LHCN-M2 (cell line): Measurements from ENCODE around the gene ADGRA1. TPM values are rescaled to one million over a fixed set of nuclear protein-coding genes. Genes with fewer than 3 reads are reported as not detected.
"Not testable (repeated sequence)": the region's sequence is repeated elsewhere in the genome, so short reads cannot be mapped to it uniquely, and the experiment has no call there.

Experiments
- DNase-seq: peaks from one replicate; pipeline ENCODE4 v3.0.0-alpha.2; 2012; ENCODE audit warnings: low read depth
- total RNA-seq: library from RNA; depleted of rRNA; stranded (reverse); fragments of >200 nt; gene quantifications from 2 replicates; pipeline ENCODE4 v1.2.3, GENCODE V29; 2014

The ADGRA1 gene
- total RNA-seq, 1 experiment from 2014 or later, result not detected

DNA sequence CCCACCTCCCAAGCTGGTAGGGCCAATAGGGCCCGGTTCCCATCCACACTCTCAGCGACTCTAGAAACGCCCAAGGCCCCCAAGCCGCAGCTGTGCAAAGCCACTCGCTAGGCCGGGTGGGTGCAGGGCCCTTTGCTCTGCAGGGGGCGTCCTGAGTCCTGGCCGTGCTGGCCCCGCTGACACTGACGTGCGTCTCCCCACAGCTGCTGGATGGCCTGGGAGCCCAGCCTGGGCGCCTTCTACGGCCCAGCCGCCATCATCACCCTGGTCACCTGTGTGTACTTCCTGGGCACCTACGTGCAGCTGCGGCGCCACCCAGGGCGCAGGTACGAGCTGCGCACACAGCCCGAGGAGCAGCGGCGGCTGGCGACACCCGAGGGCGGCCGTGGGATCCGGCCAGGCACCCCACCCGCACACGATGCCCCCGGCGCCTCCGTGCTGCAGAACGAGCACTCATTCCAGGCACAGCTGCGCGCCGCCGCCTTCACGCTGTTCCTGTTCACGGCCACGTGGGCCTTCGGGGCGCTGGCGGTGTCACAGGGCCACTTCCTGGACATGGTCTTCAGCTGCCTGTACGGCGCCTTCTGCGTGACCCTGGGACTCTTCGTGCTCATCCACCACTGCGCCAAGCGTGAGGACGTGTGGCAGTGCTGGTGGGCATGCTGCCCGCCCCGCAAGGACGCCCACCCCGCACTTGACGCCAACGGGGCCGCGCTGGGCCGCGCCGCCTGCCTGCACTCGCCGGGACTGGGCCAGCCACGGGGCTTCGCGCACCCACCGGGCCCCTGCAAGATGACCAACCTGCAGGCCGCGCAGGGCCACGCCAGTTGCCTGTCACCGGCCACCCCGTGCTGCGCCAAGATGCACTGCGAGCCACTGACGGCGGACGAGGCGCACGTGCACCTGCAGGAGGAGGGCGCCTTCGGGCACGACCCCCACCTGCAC, 40.7 kb downstream of the ADGRA1 start:
- no peak for DNase-seq

- no peak for DNase-seq
These were observed 41.5 kb downstream of the ADGRA1 start for GRCh38 chr10:133129071-133129858.

DNA sequence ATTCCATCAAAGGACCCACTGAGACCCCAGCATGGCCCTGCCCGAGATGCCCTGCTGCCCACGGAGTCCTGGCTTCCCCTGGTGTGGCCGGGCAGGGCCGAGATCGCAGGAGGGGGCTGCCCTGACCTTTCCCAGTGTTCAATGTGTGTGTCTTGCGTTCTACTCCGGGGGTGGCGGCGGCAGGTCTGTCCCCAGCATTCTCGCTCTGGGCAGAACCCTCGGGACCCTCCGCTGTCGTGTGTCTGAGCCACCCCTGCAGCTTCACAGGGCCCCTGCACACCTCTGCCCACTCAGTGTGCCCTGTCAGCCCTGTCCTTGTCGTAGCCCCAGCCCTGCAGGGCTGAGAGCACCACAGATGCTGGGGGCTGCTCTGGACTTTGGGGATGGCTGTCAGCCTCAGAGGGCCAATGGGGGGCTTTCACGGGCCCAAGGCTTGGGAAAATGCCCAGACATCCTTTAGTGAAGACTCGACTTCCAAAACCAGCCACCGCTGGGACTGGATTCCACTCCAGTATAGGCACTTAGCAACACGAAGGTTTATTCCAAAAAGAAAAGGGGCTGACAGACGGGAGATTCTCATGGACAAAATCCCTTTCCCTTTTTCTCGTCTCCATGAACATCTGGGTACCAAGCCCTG, 42.3 kb downstream of the ADGRA1 start:
- DNase-seq, result no peak

- no peak for DNase-seq
These were observed 42.9 kb downstream of the ADGRA1 start for GRCh38 chr10:133130602-133131001.

DNA sequence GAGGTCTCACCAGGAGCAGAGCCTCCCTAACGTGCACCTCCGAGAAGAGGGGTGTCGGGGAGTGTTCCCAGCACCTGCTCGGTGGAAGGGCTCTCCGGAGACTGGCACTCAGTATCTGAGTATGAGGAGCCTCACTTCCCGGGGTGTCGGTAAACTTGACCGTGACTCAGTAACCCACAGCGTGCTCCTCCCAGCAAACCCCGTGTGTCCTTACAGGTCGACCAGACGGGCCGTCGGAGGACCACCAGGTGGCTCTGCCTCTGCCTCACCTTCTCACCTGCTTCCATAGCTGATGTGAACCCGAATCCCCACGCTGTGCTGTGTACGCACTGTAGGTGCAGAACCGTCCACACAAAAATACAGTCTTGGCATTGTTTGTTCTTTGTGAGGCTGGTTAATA, 43.3 kb downstream of the ADGRA1 start:
- no peak for DNase-seq

GRCh38 chr10:133131734-133132472, 44.2 kb downstream of the ADGRA1 start:
- no peak for DNase-seq

DNA sequence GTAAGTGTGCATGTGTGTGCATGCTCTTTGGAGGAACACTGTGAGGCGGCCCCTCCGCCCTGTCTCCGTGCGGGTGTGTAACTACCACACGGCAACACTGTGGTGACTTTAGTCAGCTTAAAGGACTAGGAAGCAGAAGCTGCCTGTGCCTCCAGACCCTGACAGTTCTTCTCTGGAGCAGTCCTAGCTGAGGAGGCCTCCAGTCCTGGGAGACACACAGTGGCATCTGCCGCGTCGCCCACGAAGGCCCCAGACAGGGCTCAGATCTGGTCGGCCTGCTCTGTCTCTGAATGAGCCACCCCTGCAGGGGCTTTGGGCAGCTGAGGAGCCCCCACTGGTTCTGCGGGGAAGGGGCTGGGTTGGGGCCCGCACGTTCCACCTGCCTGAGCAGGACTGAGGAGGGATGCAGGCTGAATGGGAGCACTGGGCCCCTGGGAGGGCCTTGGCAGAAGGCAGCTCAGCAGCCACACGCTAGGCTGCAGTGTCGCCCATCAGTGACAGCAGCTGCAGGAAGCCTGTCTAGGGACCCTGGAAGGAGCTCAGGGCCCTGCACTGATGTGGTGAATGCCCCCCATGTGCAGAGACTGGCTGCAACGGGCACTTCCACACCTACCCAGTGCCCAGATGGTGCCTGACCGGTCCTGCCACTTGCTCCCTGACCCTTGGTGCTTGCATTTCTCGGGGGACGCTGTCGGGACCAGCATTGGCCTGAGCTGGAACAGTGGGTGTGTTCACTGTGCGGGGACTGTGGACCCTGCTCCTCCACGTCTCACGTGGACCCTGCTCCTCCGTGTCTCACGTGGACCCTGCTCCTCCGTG, 45.0 kb downstream of the ADGRA1 start:
- no peak for DNase-seq

DNA sequence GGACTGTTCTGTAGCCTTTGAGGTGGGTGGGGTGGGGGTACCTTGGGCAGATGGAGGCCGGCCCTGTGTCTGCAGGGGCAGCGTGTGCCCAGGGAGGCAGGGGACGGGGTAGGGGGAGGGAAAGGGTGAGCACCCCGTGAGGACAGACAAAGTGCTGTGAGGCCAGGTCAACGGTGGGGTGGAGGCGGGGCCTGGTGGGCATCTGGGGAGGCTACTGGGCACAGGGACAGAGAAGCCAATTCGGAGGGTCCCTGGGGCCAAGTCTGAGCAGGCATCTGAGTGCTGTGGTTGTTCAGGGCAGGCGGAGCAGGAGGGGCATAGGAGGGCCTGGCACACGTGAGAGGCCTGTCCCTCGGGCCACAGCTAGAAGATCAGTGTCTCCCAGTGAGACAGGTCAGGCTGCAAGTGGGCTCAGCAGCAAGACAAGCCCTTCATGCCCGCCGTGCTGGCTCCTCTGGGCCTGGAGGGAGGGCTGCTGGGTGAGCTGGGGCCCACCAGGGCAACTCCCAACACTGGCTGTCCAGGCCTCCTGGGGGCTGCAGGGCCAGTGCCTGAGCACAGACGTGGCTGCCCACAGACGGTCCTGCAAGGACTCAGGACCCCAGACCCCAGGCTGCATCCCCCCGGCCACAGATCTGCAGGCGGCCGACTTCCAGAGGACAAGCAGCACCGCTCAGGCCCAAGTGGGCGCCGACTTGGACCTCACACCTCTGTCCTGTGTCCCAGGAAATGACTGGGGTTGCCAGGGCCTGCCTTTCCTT, 45.9 kb downstream of the ADGRA1 start:
- no peak for DNase-seq

DNA sequence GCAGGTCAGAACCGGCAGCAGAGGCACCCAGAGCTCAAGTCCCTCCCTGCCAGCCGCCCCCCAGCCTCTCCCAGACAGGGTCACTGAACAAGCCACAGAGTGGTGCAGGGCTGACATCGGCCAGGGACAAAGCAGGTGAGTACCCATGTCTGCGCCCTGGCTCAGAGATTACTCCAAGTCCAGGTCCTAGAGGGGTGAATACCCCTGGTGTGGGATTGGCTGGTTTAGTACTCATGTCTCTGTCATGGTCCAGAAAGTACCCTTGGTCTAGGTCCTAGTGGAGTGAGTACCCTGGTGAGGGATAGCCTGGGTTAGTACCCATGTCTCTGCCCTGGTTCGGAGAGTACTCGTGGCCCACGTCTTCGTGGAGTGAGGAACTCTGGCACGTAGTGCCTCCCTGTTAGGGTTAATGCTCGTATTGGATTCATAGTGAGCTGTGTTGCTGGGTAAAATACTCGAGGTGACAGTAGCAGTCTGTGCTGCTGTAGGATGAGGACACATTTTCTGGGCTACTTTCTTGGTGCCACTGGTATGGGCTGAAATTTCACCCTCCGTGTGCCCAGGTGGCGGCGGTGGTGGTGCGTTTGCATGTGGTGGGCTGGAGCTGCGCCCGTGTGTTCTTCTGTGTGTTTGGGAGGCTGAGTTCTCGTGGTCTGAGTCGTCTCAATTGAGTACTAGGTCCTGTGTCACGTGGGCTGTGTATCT, 46.8 kb downstream of the ADGRA1 start:
- no peak for DNase-seq

DNA sequence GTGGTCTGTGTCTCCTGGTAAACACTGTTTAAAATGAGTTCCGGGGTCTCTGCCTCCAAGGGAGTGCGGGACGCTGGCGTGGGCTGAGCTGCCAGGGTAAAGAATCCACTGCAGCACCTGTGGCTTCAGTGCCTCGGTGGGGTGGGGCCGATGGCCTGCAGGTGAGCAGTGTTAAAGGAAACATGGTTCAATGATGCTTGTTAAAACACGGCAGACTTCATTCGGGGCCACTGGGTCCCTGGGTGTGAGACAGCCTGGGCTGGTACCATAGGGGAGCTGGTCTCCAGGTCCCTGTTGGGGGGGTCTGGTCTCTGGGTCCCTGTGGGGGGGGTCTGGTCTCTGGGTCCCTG, 47.4 kb downstream of the ADGRA1 start:
- DNase-seq, result no peak

DNA sequence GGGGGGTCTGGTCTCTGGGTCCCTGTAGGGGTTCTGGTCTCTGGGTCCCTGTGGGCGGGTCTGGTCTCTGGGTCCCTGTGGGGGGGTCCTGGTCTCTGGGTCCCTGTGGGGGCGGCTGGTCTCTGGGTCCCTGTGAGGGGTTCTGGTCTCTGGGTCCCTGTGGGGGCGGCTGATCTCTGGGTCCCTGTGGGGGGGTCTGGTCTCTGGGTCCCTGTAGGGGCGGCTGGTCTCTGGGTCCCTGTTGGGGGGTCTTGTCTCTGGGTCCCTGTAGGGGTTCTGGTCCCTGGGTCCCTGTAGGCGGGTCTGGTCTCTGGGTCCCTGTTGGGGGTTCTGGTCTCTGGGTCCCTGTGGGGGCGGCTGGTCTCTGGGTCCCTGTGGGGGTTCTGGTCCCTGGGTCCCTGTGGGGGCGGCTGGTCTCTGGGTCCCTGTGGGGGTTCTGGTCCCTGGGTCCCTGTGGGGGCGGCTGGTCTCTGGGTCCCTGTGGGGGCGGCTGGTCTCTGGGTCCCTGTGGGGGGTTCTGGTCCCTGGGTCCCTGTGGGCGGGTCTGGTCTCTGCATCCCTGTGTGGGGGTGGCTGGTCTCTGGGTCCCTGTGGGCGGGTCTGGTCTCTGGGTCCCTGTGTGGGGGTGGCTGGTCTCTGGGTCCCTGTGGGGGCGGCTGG, 49.9 kb downstream of the ADGRA1 start:
- not testable (repeated sequence) for DNase-seq

DNA sequence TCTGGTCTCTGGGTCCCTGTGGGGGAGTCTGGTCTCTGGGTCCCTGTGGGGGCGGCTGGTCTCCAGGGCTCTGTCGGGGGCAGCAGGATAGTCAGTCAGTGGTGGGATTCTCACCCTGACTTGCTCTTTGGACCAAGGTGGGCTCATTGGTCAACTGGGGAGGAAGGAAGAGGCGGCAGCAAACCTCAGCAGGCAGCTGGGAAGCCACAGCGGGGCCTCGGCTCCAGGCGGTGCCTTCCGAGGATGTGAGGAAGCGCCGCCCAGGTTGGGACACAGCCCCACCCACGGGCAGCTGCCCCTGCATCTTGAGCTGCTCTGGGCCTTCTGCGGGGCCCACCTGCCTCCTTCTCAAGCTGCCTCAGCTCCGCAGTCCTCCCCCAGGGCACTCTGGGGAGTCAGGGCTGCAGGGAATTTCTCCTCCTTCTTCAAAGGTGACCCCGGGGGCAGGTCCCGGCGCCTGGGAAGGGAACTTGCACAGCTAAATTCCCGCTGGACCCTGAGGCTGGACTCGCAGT, 51.9 kb downstream of the ADGRA1 start:
- no peak for DNase-seq

DNA sequence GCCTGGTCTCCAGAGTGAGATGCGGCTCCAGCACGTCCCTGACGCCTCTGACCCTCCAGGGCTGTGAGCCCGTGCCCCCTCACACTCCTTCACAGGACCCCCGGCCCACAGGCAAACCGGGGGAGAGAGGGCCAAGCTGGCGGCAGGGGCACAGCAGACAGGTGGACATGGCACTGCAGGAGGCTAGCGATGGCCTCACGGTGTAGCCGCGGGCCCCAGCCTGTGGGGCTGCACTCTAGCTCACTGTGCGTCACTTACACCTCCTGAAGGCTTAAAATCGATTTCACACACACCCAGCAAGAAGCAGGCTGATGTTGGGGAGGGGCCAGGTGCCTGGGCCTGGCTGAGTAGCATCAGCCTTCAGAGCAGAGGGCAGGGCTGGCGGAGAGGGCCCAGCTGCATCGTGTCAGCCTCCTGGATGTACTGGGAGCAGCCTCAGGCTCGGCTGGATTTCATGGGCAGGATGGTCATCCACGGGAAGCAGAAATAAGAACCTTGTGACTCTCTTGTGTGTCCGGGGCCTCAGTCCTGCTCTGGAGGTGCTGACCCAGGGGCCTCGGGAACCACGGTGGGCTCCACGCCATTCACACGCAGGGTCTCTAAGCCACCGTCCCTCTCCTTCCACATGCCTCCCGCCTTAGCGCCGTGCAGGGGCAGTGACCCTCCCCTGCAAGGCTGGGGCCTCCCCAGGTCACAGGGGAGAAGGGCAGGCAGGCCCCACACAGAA, 52.9 kb downstream of the ADGRA1 start:
- no peak for DNase-seq

GRCh38 chr10:133141144-133141957, 53.6 kb downstream of the ADGRA1 start:
- DNase-seq, result no peak

DNA sequence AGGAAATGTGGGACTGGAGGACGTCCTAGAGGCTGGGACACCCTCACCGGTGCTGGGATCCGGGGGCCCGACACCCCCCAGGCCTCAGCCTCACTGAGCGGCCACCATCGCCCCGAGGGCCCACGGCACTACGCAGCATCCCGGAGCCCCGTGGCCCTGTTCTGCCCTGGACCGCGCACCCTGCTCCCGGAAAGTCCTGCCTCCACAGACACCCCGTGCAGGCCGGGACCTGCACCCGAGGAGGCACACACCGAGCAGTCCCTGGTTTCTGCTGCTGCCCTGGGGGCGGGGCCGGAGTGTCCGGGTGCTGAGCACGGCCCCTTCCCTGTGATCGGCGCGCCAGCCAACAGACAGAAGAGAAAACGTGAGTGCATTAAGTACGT, 54.2 kb downstream of the ADGRA1 start:
- no peak for DNase-seq

DNA sequence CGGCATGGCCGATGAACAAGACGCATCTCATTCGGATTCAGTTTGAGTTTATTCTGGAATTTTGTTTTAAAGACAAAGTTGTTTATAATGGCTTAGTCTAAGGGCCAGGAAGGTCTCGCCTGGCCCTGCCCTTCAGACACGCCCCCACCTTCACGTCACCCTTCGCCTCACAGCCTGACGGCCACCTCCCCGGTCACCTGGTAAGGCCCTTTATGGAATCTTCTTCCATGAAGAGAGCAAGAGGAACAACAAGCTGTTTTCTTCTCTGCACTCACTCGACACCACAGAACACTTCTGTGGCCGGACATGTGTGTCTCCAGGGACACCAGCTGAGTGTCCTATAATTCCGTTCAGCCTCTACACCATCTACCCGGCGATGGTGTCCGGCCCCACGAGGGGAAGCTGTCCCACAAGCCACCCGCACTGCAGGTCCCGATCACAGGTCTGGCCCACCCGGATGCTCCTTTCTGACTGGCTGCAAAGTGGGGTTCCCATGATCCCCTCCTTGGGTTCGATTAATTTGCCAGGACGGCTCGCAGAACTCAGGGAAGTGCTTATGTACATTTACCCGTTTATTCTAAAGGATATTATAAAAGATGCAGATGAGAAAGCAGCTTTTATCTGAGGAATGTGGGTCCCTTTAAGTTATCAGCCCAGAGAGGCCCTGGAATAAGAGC, 54.9 kb downstream of the ADGRA1 start:
- no peak for DNase-seq

GRCh38 chr10:133143200-133143533, 55.4 kb downstream of the ADGRA1 start:
- DNase-seq, result no peak
